GM20431 (cell line): ENCODE data around the gene ZNF699.

Experiments
- in situ Hi-C: fragments of 300-500 bp; cut with MseI, MboI; formaldehyde crosslinking; loops from one replicate; pipeline ENCODE4 v1.15.0; 2020; ENCODE audit warnings: low sequenced_read_pairs; ENCODE audit not compliant: unreplicated experiment

Gene ZNF699

DNA sequence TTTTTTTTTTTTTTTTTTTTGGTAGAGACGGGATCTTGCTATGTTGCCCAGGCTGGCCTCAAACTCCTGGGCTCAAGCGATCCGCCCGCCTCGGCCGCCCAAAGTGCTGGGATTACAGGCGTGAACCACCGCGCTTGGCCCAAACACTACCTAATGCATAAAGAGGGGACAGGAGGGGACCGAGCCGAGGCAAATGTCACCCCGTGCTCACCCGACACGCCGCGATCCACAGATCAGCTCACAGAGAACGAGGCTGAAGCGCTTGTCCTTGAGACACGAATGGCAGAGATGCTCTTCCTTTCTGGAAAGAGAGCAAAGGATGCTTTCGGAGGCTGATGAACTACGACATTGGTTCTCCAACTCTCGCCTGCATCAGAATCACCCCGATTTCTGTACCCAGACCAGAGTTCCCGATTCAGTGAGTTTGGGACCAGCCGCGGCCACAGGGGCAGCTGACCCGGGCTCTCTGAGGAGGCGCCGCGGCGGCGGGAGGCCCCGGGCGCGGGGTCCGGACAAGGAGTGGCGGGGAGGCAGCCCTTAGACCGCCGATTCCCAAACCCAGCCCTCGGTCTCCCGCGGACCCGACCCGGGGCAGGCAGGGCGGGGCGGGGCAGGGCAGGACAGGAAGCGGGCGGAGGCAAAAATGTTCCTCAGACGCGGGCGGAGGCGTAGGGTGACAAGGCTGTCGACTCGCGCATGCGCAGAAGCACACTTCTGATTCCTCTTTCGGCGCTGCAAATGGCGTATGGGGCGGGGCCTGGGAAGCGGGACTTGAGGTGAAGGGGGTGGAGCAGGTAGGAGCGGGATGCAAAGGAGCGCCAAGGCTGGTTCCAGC is at the start of gene ZNF699:
Gene ZNF699 (minus strand): TSS at position 700 of the 835 bp plus-strand sequence. CDS start 4,719 bp downstream, outside the sequence.
- in situ Hi-C loops = loop anchor here (25.0 kb wide), 1 partner anchor 478 kb away; no protein-coding TSS in a partner anchor

DNA sequence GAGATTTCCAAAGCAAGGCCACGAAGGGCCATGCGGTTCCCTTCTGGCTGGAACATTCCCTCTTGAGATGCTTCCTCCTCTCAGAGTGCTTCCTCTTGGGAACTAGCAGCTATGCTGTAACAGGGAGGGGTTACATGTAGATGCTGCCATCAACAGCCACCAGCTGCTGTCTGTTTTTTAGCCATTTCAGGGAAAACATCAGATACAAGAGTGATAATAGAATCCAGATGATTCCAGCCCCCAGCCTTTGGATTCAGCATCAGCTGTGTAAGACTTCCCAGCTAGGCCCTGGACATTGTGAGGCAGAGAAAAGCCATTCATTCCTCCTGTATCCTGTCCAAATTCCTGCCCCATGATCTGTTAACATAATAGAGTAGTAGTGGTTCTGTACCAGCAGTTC is 45.0 kb upstream of the ZNF699 start:
- in situ Hi-C loops = no loop called here

DNA sequence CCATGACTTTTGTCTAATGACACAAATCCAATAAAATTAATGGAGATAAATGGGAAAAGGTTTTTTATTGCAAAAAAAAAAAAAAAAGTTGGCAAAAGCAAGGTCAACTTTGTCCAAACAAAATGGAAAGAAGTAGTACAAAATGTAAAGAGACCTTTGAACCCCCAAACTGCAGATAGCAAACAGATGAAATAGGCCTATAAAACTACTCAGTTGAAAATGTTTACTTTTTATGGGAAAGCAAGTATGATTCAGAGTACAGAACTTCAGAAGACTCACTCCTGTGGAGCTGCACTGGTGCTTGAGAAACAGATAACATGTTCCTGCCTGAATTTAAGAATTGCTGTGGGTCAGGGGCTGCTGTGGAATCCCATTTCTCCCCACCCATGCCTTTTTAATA is 43.4 kb upstream of the ZNF699 start:
- in situ Hi-C loops = no loop called here

DNA sequence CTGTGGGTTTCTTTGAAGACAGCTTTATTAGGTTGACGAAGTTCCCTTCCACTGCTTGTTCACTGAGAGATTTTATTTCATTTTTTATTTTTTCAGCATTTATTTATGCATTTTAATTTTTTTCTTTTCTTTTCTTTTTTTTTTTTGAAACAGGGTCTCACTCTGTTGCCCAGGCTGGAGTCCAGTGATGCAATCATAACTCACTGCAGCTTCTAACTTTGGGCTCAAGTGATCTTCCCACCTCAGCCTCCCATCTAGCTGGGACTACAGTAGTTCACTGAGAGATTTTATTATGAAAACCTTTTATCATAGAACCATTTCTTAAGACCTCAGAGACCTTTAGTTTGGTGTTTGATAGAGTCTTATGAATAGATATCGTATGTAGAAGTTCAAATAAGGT is 42.9 kb upstream of the ZNF699 start:
- in situ Hi-C loops = no loop called here

DNA sequence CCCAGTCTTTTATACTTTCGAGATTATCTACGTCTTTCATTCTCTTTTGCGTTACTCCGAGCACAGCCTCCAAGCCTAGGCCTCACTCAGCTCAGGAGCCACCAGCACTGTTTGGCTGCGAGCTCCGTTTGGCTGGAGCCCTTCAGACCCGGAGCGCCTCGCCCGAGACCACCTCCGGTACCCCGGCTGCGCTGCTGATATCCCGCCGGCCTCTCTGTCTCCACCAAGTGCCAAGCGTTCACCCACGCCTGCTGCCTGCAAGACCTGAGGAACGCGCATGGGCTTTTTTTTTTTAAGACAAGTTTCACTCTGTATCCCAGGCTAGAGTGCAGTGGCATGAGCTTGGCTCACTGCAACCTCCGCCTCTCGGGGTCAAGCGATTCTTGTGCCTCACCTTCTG is 39.0 kb upstream of the ZNF699 start:
- in situ Hi-C loops = no loop called here

DNA sequence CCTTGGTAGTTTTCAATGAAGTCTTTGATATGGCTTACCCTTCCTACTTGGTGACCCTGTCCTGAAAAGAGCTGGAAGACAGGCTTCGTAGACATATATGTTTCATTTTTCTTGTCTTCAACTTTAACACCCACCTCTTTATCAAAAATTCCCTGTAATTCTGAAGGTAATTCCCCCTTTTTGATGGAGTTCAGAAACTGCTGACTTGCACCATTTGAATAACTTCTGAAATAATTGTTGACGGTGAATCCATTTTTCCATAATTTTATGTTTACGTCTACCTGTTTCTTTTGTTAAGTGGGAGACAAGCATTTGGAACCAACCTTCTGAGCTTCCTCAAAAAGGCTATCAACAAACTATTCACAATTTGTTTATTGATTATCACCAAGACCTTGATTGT is 38.6 kb upstream of the ZNF699 start:
- in situ Hi-C loops = no loop called here

DNA sequence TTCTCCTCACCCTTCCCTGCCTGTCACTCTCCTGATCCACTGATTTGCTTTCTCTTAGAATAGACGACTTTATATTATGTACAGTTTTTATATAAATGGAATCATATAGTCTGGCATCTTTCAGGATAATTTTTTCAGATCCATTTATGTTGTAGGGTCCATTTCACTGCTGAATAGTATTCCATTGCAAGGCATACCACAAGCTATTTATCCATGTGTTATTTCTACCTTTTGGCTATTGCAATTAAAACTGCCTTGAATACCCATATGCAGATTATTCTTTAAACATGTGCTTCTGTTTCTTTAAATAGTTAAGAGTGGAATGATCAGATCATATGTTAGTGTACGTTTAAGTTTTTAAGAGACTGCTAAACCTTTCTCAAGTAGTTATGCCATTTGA is 35.4 kb upstream of the ZNF699 start:
- in situ Hi-C loops = no loop called here

DNA sequence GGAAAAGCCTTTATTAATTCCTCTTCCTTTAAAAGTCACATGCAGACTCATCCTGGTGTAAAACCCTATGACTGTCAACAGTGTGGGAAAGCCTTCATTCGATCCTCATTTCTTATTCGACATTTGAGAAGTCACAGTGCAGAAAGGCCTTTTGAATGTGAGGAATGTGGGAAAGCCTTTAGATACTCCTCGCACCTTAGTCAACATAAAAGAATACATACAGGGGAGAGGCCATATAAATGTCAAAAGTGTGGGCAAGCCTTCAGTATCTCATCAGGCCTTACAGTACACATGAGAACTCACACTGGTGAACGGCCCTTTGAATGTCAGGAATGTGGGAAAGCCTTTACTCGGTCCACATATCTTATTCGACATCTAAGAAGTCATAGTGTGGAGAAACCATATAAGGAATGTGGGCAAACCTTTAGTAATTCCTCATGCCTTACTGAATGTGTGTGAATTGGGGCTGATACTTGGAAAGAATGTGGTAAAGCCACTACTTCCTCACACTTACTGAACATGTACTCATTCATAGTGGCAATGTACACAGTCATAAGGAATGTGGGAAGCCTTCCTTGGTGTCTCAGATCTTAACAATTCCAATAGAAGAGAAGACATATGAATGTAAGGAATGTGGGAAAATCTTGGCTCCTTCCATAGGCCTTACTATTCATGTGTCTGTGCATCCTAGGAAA is 33.1 kb upstream of the ZNF699 start:
- in situ Hi-C loops = no loop called here

DNA sequence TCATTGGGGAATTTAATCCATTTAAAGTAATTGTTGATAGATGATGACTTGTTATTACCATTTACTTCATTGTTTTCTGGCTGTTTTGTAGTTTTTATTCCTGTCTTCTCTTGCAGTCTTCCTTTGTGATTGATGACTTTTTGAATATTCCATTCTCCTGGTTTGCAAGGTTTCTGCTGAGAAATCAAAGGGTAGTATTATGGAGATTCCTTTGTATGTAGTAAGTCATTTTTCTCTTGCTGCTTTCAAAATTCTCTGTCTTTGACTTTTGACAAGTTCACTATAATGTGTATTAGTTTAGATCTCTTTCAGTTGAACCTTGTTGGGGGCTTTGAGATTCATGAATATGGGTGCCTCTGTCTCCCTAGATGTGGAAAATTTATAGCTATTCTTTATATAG is 20.4 kb upstream of the ZNF699 start:
- in situ Hi-C loops = no loop called here

DNA sequence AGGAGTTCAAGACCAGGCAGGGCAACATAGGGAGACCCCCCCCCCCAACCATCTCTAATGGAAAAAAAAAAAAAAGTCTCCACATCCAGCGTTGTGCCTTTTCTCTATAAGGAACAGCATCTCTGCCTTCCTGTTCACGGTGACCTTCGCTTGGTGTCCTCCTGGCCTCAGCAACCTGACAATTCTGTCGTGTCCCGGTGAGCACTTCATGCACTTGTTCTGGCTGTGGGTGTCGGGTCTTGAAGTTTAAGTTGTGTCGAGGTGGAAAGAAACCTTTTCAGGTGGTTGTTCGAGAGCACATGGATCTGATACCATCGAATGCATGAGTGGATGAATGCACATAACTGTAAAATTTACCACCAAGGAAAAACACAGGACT is 14.9 kb upstream of the ZNF699 start:
- in situ Hi-C loops = loop anchor here (25.0 kb wide), 1 partner anchor 463 kb away; no protein-coding TSS in a partner anchor

DNA sequence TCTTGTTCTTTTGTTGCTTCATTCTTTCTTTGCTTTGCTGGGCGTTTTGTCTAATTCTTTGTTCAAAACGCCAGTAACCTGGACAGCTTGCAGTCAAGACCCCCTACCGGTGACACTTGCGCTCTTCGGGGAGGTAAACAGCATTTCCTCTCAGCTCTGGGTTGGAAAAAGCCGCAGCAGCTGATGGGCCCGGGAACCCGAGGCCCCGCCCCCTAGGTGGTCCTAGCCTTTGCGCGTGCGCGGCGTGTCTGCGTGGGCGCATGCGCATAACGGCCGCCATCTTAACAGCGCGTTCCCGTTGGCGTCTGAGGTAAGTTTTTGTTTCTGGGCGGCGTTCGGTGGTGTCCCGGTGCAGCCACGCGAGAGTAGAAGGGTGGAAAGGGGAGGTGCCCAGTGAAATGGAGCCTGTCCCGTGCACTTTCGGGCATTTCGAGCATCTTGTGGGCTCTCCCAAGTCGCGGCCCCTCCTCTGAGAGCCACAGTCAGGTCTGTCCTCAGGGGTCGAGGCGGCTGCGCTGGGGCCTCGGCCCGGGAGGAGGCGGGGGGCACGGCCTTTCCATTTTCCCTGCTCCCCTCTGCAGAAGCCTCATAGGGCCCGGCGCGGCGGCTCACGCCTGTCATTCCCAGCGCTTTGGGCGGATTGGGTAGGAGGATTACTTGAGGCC is 14.4 kb upstream of the ZNF699 start, which contains the start of gene ZNF559:
Gene ZNF559 (plus strand): TSS at position 261 of the 665 bp plus-strand sequence. CDS start 14,371 bp downstream, outside the sequence.
- in situ Hi-C loops = loop anchor here (25.0 kb wide), 1 partner anchor 463 kb away; no protein-coding TSS in a partner anchor

DNA sequence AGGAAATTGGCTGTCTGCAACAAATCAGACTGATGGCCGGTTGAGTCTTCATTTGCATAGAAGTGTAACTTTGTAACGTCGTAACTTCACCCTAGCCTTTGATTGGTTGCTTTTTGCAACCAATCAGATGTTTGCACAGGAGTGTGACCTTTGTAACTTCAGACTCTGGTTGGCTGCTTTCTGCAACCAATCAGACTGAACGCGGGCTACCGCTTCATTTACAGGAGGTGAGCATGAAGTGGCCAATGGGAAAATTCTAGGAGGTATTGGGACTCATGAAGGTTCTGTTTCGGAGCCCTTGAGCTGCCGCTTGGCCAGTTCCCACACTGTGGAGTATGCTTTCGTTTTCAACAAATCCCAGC is 13.9 kb upstream of the ZNF699 start:
- in situ Hi-C loops = loop anchor here (25.0 kb wide), 1 partner anchor 464 kb away; no protein-coding TSS in a partner anchor

DNA sequence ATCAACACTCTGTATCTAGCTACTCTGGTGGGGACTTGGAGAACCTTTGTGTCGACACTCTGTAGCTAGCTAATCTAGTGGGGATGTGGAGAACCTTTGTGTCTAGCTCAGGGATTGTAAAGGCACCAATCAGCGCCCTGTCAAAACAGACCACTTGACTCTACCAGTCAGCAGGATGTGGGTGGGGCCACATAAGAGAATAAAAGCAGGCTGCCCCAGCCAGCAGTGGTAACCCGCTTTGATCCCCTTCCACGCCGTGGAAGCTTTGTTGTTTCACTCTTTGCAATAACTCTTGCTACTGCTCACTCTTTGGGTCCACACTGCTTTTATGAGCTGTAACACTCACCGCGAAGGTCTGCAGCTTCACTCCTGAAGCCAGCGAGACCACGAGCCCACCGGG is 12.6 kb upstream of the ZNF699 start:
- in situ Hi-C loops = loop anchor here (25.0 kb wide), 1 partner anchor 465 kb away; no protein-coding TSS in a partner anchor

DNA sequence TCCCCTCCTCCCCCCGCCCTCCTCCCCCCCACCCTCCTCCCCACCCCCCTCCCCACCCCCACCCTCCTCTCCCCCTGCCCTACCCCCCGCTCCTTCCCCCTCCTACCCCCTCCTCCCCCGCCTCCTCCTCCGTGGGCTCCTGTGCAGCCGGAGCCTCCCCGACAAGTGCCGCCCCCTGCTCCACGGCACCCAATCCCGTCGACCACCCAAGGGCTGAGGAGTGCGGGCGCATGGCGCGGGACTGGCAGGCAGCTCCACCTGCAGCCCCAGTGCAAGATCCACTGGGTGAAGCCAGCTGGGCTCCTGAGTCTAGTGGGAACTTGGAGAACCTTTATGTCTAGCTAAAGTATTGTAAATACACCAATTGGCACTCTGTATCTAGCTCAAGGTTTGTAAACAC is 12.1 kb upstream of the ZNF699 start:
- in situ Hi-C loops = loop anchor here (25.0 kb wide), 1 partner anchor 466 kb away; no protein-coding TSS in a partner anchor

DNA sequence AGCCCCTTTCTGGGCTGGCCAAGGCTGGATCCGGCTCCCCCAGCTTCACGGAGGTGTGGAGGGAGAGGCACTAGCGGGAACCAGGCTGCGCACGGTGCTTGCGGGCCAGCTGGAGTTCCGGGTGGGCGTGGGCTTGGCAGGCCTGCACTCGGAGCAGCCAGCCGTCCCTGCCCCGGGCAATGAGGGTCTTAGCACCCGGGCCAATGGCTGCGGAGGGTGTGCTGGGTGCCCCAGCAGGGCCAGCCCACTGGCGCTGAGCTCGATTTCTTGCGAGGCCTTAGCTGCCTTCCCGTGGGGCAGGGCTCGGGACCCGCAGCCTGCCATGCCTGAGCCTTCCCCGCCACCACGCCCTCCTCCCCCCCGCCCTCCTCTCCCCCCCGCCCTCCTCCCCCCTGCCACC is 11.7 kb upstream of the ZNF699 start:
- in situ Hi-C loops = loop anchor here (25.0 kb wide), 1 partner anchor 466 kb away; no protein-coding TSS in a partner anchor

DNA sequence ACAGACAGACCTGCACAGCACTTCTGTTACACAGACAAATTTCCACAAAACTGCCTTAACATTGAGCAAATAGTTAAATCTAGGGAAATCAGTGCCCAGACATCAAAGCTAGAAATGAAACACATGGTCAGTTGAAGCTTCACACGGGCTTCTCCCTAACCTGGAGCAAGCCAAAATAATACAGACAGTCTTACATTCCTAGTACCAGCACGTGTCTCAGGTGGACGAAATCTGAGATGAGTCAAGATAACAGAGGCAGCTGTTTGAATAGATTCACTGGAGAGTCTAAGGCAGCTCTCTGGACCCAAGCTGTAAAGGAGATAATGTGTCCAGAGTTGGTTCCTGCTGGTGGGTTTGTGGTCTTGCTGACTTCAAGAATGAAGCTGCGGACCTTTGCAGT is 4.1 kb upstream of the ZNF699 start:
- in situ Hi-C loops = loop anchor here (25.0 kb wide), 1 partner anchor 474 kb away; no protein-coding TSS in a partner anchor

DNA sequence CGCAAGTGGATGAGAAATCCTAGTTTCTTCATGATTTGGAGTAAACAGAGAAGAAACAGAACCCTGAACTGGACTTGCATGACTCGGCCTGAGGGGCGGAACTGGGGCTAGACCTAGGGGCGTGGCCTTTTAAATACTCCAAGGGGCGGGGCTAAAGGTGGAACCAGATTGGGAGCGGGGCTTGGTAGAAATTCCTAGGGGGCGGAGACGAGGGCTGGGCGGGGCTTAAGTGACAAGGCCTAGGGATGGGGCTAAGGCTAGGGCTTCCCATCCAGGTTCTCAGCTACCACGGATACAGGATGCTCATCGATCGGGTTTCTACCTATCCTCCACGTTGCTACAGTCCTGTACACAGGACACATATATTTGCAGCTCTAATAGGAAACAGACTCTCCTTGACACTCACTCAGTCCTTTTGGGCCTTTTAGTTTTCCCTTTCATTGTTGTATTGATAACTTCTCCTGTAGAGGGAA is 372 bp upstream of the ZNF699 start:
- in situ Hi-C loops = loop anchor here (25.0 kb wide), 1 partner anchor 477 kb away; no protein-coding TSS in a partner anchor

DNA sequence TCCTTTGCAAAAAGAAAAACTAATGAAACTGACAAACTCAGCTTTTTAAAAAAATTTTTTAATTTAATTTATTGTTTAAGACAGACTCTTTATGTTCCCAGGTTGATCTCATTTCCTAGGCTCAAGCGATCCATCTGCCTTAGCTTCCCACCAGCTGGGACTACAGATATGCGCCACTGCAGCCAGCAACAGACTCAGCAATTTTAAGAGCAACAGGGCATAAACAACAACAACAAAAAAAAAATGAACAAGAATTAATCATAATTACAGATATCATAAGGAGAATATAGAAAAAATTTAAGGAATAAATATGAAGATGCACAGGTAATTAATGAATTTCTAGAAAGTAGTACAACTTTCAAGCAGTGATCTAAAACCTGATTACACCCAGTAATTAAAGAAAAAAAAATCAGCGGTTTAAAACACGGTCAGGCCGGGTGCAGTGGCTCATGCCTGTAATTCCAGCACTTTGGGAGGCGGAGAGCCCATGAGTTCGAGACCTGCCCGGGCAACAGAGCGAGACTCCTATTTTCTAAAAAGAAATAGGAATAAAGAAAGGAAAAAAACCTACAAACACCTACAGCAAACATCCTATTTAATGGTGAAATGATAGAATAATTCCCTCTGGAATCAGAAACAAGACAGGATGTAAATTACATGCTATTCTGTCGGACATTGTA is 1.4 kb downstream of the ZNF699 start:
- in situ Hi-C loops = loop anchor here (25.0 kb wide), 1 partner anchor 479 kb away; no protein-coding TSS in a partner anchor

DNA sequence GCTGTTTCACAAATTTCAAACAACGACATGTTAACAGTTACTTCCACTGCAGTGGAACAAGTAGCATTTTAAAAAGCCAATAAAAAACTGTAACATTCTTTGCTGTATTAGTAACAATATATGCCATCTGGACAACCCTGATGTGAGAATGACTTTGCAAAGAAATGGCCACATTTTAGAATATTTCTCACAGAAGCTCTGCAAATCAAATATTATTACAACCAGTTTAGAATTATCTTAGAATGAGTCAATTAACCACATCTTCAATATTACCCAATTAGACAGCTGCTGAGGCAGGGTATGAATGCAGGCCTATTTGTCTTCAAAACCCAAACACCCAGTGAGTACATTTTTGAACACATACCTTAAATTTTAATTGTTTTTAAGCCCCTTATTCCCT is 3.2 kb downstream of the ZNF699 start:
- in situ Hi-C loops = loop anchor here (25.0 kb wide), 1 partner anchor 481 kb away; no protein-coding TSS in a partner anchor
